Measurements from ENCODE around the gene MYNN.

GRCh38 chr3:169813757-169814517, 40.7 kb downstream of the MYNN start:
- TF ChIP-seq CTCF (conservative IDR thresholded peaks at IDR 0.05; ENCODE audit: low read depth, low read length) (no peak), EZH2phosphoT487 (IDR thresholded peaks at IDR 0.05; ENCODE audit: borderline replicate concordance, low read length) (no peak), EZH2 (IDR thresholded peaks at IDR 0.05; ENCODE audit: low read length, unreplicated experiment) (no peak)
